Measurements from ENCODE around the gene RPTOR.

- TF ChIP-seq POLR2A (IDR thresholded peaks at IDR 0.05; ENCODE audit: low read depth, low read length) (no peak), CTCF (IDR thresholded peaks at IDR 0.05 in 2 of 3, conservative IDR thresholded peaks at IDR 0.05 in 1 of 3; ENCODE audit: control insufficient read depth in 2 of 3, extremely low read depth in 1 of 3, insufficient read depth in 1 of 3, low read depth in 3 of 3, low read length in 3 of 3) (no peak), ZNF274 (IDR thresholded peaks at IDR 0.05; ENCODE audit: insufficient read depth, insufficient read length) (no peak), CREM (IDR thresholded peaks at IDR 0.05; ENCODE audit: low read depth) (no peak), RBBP5 (conservative IDR thresholded peaks at IDR 0.05) (no peak), GABPA (IDR thresholded peaks at IDR 0.05; ENCODE audit: low read depth) (no peak), MTA3 (IDR thresholded peaks at IDR 0.05; ENCODE audit: borderline replicate concordance, low read length) (no peak), HDAC2 (IDR thresholded peaks at IDR 0.05) (no peak), EP300 (IDR thresholded peaks at IDR 0.05; ENCODE audit: borderline replicate concordance in 1 of 2, control insufficient read depth in 1 of 2, low read depth in 2 of 2, low read length in 2 of 2) (no peak)
Observed at GRCh38 chr17:80783486-80783885, 238.8 kb downstream of the RPTOR start.
